ENCODE results near the gene TMEM229A.
"Not testable (repeated sequence)": the region's sequence is repeated elsewhere in the genome, so short reads cannot be mapped to it uniquely, and the experiment has no call there.

Gene TMEM229A

GRCh38 chr7:124031919-124032318, 948 bp downstream of the TMEM229A start:
- no peak for DNase-seq

DNA sequence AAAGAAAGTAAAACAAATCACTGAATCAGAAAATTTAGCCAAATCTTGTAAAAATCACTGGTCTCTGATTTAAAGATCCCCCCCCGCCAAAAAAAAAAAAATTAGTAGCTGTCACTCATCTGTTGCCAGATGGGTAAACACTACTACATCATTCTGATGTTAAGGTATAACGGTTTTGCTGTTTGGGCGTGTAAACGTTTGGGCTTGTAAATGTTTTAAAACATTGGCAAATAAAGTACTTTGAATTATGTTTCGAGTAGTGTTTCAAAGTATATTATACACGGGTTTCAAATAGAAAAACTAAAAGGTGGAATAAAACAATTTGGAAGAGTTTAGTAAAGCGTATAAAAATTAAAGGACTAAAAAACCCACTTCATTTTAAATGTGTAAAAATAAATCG, 1.5 kb downstream of the TMEM229A start:
- no peak for DNase-seq

DNA sequence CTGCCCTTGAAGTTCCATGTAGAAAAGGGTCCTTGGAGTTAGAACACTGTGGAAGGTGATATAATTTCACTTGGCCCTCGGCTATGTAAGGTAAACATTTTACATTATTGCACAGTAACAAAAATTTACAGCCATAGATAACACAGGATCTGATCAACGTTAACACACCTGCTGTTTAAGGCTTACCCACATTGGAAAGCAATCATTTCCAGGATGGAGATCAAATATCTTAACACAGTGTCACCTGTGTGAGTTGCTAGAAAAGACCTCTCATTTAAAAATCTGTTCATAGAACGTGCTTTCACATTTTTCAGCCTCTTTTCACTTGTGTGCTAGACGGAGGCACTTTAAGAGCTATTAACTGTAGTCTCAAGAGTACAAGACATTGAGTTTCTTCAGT, 1.9 kb downstream of the TMEM229A start:
- DNase-seq: no peak

GRCh38 chr7:124029396-124030188, 3.3 kb downstream of the TMEM229A start:
- no peak for DNase-seq

GRCh38 chr7:124027236-124027635, 5.6 kb downstream of the TMEM229A start:
- DNase-seq: no peak

- not testable (repeated sequence) for DNase-seq
These were observed 8.5 kb downstream of the TMEM229A start for GRCh38 chr7:124024329-124024728.

GRCh38 chr7:124022551-124022950, 10.3 kb downstream of the TMEM229A start:
- DNase-seq: no peak

GRCh38 chr7:124020060-124020459, 12.8 kb downstream of the TMEM229A start:
- DNase-seq: no peak

- DNase-seq: no peak
These were observed 19.6 kb downstream of the TMEM229A start for GRCh38 chr7:124013306-124013705.

DNA sequence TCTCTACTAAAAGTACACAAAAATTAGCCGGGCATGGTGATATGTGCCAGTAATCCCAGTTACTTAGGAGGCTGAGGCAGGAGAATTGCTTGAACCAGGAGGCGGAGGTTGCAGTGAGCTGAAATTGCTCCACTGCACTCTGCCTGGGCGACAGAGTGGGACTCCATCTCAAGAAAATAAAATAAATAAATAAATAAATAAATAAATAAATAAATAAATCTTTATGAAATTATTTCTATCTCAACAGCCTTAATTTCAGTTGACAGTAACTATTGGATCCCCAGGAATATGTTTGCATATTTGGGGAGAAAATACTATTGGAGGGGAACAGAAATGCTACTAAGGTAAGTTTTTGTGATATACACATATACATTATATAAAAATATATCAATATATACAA, 20.0 kb downstream of the TMEM229A start:
- no peak for DNase-seq

GRCh38 chr7:124009321-124009720, 23.5 kb downstream of the TMEM229A start:
- DNase-seq: no peak

DNA sequence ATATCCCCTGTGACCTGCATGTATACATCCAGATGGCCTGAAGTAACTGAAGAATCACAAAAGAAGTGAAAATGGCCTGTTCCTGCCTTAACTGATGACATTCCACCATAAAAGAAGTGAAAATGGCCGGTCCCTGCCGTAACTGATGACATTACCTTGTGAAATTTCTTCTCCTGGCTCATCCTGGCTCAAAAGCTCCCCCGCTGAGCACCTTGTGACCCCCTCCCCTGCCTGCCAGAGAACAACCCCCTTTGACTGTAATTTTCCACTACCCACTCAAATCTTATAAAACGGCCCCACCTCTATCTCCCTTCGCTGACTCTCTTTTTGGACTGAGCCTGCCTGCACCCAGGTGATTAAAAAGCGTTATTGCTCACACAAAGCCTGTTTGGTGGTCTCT, 24.6 kb downstream of the TMEM229A start:
- DNase-seq: not testable (repeated sequence)

DNA sequence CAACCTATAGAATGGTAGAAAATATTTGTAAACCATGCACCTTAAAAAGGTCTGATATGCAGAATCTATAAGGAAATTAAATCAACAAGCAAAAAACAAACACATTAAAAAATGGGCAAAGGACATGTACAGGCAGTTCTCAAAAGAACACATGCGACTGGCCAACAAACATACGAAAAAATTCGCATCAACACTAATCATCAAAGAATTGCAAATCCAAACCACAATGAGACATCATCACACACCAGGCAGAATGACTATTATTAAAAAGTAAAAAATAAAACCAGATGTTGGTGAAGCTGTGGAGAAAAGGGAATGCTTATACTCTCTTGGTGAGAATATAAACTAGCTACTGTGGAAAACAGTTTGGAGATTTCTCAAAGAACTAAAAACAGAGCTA, 33.2 kb downstream of the TMEM229A start:
- DNase-seq: no peak

GRCh38 chr7:123998921-123999320, 33.9 kb downstream of the TMEM229A start:
- DNase-seq: no peak

GRCh38 chr7:123996327-123996625, 36.6 kb downstream of the TMEM229A start:
- DNase-seq: no peak

- no peak for DNase-seq
These were observed 37.1 kb downstream of the TMEM229A start for GRCh38 chr7:123995617-123996326.

GRCh38 chr7:123994449-123994848, 38.4 kb downstream of the TMEM229A start:
- no peak for DNase-seq

GRCh38 chr7:123993996-123994395, 38.9 kb downstream of the TMEM229A start:
- no peak for DNase-seq

- DNase-seq: no peak
These were observed 39.9 kb downstream of the TMEM229A start for GRCh38 chr7:123992913-123993518.

DNA sequence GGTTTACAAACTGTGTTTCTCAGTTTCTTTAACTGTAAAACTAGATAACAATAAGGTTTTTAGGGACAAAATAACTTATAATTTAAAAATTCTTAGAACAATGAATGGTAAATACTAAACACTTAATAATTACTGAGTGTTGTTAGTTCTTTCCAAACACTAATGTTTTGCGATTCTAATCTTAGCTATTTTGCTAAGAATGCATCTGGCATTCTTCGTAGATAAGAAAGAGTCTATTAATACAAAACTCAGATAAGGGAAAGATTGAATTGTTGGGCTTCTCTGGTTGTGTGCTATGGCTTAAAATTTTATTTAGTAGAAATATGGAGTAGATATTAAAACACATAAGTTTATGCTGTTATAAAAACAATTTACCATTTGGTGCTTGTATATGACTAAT, 45.4 kb downstream of the TMEM229A start:
- no peak for DNase-seq
